Spleen (tissue), 11 donors: ENCODE results near the gene ATP13A5. TPM values are rescaled to one million over a fixed set of nuclear protein-coding genes. Genes with fewer than 3 reads are reported as not detected.

ENCODE experiments used
- DNase-seq: peaks from one replicate; pipeline ENCODE4 v3.0.0-alpha.2; 2020
- H3K27ac ChIP-seq, 8 donors: fragments of 200-600 bp; sonication (generic) in 7 of 8; 1 replicate in 4 of 8; 2 replicates in 4 of 8; pipeline versions ENCODE4 v1.5.0 to v1.8.0; 2016 to 2021; ENCODE audit warnings: inconsistent platforms in 4 of 8, mild to moderate bottlenecking in 4 of 8, moderate library complexity in 1 of 8
- H3K27me3 ChIP-seq, 7 donors: fragments of 200-600 bp; sonication (generic) in 6 of 7; replicated peaks in 1 of 7; 1 replicate in 4 of 7; 2 replicates in 3 of 7; pipeline versions ENCODE4 v1.5.0 to v1.8.0; 2016 to 2021; ENCODE audit warnings: inconsistent platforms in 3 of 7, mild to moderate bottlenecking in 1 of 7
- H3K36me3 ChIP-seq, 6 donors: fragments of 200-600 bp; sonication (generic) in 5 of 6; 1 replicate in 4 of 6; 2 replicates in 2 of 6; pipeline versions ENCODE4 v1.5.0 to v1.8.0; 2016 to 2021; ENCODE audit warnings: inconsistent platforms in 2 of 6
- H3K4me1 ChIP-seq, 6 donors: fragments of 200-600 bp; sonication (generic) in 5 of 6; 1 replicate in 3 of 6; 2 replicates in 3 of 6; pipeline versions ENCODE4 v1.5.0 to v1.8.0; 2016 to 2021; ENCODE audit warnings: inconsistent platforms in 3 of 6
- H3K4me3 ChIP-seq, 8 donors: fragments of 200-600 bp; sonication (generic) in 7 of 8; 1 replicate in 4 of 8; 2 replicates in 4 of 8; pipeline versions ENCODE4 v1.5.0 to v1.8.0; 2016 to 2021; ENCODE audit warnings: inconsistent platforms in 4 of 8, mild to moderate bottlenecking in 4 of 8, moderate library complexity in 2 of 8
- H3K9me3 ChIP-seq, 8 donors: fragments of 200-600 bp; sonication (generic) in 7 of 8; 1 replicate in 4 of 8; 2 replicates in 4 of 8; pipeline versions ENCODE4 v1.5.0 to v1.8.0; 2016 to 2021; ENCODE audit warnings: inconsistent platforms in 4 of 8
- POLR2A ChIP-seq, 3 donors: fragments of 450-650 bp; IDR thresholded peaks; one replicate each; pipeline ENCODE4 v1.5.1; 2017; ENCODE audit warnings: antibody characterized with exemption in 3 of 3, mild to moderate bottlenecking in 1 of 3
- POLR2AphosphoS5 ChIP-seq, 3 donors: sonication (generic); formaldehyde crosslinking; IDR thresholded peaks; one replicate each; pipeline ENCODE4 v1.5.1; 2017; ENCODE audit warnings: antibody characterized with exemption in 3 of 3
- WGBS, 5 donors: extraction: QIAGEN DNeasy Blood & Tissue Kit in 3 of 5; methylation state at CpG; one replicate each; pipeline versions ENCODE4 v1.1.5 to v1.1.7; 2013 to 2018; 5-methylcytosine and 5-hydroxymethylcytosine counted together
- intact Hi-C: fragments of 100-400 bp; cut with DNase I; formaldehyde crosslinking; loops from one replicate; pipeline ENCODE4 v1.15.0; 2023; ENCODE audit warnings: low total_unique reads
- polyA plus RNA-seq, 3 donors: library from polyadenylated mRNA; stranded (reverse); fragments of 200-250 nt; gene quantifications; one replicate each; pipeline ENCODE4 v1.2.1, GENCODE V29; 2013
- total RNA-seq, 7 donors: library from RNA; depleted of rRNA in 3 of 7; stranded (reverse); fragments of >200 nt in 3 of 7; fragmentation: NEBNext Ultra II Directional in 4 of 7; extraction: Animal tissue kit (Norgen Biotek cat#: 25700) in 4 of 7; gene quantifications; one replicate each; pipeline versions ENCODE4 v1.1.0 to v1.2.1, GENCODE V29; 2016 to 2021
- TF ChIP-seq, protein P1 (sequence below), 11 experiments: fragments of 200-600 bp in 7 of 11; fragments of 450-650 bp in 4 of 11; sonication (generic) in 4 of 11; IDR thresholded peaks in 8 of 11; conservative IDR thresholded peaks in 3 of 11; 1 replicate in 7 of 11; 2 replicates in 4 of 11; pipeline versions ENCODE4 v1.4.0 to v1.8.0; 2016 to 2021; ENCODE audit warnings: antibody characterized with exemption in 11 of 11, inconsistent platforms in 4 of 11, mild to moderate bottlenecking in 1 of 11
- donor health status: healthy with polysubstance abuse.
- donor health status: DM: no; HTN: no; CAD: no; lungs with moderate emphysema.
- donor health status: DM: no; HTN: no; CAD: no.
- donor health status: Bipolar disorder and iron deficiency.
- donor health status: healthy.
- donor health status: DM: no; HTN: no; CAD: no.
- donor health status: DM: yes; HTN: yes; CAD: no.

ATP13A5 gene
- total and polyA plus RNA-seq, 10 donors: 0.13 TPM; not detected in 9

DNA sequence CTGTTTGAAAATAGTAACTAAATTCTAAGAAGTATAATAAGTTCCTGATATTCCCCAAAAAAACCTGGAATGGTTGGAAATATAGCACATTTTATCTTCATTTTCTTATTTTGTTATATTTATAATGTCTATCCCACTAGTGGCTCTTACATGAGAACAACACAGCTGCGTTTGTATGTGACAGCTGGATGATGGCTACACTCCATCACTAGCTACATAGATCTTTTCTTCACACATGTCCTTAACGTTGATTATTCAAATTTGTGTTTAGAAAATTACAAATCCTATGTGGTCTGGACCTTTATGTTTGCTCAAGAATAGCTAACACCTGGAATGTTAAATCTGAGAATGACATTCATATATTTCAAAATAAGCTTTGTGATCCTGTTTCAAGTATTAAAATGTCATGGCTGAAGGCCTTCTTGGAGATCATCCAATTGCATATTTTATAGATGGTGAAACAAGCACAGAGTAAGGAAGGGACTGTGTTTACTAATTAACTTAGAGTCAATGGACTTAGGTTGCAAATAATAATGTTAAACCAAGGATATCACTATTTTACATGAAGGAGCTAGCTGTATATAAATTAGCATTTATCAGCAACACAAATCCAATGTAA is 60.8 kb downstream of the ATP13A5 start:
- Histone ChIP-seq H3K27me3 (no peaks in the 10 kb centered on the region), H3K9me3 (no peaks in the 10 kb centered on the region), H3K4me3 (no peak overlapping the region), H3K36me3 (no peaks in the 10 kb centered on the region), H3K27ac (no peak overlapping the region), H3K4me1 (no peaks in the 10 kb centered on the region)
- intact Hi-C loops: no loop called here
- 71 to 82% (median 80%) methylated on average over 2 of the region's 2 CpGs for WGBS, 5 donors
- TF ChIP-seq, protein P1, sequence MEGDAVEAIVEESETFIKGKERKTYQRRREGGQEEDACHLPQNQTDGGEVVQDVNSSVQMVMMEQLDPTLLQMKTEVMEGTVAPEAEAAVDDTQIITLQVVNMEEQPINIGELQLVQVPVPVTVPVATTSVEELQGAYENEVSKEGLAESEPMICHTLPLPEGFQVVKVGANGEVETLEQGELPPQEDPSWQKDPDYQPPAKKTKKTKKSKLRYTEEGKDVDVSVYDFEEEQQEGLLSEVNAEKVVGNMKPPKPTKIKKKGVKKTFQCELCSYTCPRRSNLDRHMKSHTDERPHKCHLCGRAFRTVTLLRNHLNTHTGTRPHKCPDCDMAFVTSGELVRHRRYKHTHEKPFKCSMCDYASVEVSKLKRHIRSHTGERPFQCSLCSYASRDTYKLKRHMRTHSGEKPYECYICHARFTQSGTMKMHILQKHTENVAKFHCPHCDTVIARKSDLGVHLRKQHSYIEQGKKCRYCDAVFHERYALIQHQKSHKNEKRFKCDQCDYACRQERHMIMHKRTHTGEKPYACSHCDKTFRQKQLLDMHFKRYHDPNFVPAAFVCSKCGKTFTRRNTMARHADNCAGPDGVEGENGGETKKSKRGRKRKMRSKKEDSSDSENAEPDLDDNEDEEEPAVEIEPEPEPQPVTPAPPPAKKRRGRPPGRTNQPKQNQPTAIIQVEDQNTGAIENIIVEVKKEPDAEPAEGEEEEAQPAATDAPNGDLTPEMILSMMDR (IDR thresholded peaks at IDR 0.05 in 8 of 11, conservative IDR thresholded peaks at IDR 0.05 in 3 of 11): no peak
- no peak for TF ChIP-seq POLR2A (IDR thresholded peaks at IDR 0.05)
- TF ChIP-seq POLR2AphosphoS5 (IDR thresholded peaks at IDR 0.05): no peak
- DNase-seq: no peak

DNA sequence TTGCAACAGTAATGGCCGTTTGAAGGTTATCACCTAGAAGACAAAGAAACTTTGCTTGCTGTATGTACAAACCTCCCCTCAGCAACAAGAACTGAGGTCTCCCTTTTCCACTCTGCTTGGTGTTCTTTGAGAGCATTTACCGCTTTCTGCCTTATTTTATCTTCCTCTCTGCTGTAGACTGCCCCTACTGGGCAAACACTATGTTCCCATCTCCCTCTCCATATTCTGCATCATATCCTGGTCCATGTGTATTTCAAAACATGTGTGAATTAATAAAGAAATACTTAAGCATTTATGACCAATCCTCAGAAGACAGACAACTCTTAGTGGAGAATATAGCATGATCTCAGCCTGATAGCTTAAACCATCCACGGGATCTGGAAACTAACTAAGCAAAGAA is 64.4 kb downstream of the ATP13A5 start:
- Histone ChIP-seq H3K36me3 (no peaks in the 10 kb centered on the region), H3K9me3 (no peaks in the 10 kb centered on the region), H3K27me3 (no peaks in the 10 kb centered on the region), H3K4me3 (no peak overlapping the region), H3K27ac (no peak overlapping the region), H3K4me1 (no peaks in the 10 kb centered on the region)
- intact Hi-C loops: no loop called here
- WGBS, 5 donors: 84 to 87% (median 86%) methylated on average over 3 of the region's 3 CpGs
- no peak for DNase-seq
- TF ChIP-seq POLR2A (IDR thresholded peaks at IDR 0.05) (no peak), POLR2AphosphoS5 (IDR thresholded peaks at IDR 0.05) (no peak)
- TF ChIP-seq, protein P1 (IDR thresholded peaks at IDR 0.05 in 8 of 11, conservative IDR thresholded peaks at IDR 0.05 in 3 of 11): no peak

DNA sequence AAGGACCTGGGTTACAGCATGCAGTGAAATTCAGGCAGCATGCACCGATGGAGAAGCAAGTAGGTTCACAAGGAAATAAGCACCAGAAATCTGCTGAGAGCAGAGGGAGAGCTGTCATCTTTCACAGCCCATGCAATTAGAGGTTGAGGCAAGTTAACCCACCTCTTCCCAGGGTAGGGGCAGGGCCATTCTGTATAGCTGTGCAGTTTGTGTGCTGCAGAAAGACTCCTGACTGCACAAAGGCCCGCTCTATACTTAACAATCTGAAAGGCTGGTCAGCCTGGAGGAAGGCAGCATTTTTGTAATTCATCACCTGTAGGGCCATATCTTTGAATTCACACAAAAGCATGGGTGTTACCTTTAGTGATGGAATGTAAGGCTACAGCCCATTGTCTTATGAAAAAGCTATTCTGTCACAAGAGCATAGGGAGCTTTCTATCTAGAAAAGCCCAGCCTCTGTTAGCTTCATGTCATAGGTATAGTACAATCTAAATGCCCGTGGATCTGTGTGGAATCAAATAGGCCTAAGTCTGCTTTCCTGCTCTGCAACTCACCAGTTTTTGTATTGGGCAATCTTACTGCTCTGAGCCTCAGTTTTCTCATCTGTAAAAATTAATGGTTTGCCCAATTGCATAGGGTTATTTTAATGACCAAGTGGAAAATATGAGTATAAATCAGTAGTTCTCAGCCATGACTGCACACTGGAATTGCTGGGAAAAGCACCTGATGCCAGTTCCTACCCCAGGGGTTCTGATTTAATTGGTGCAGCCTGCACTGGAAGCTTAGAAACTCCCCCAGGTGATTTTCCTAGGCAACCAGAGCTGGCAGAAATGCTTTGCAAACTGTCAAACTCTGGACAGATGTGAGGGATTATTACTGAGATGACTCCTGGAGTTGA is 65.2 kb downstream of the ATP13A5 start:
- Histone ChIP-seq H3K4me3 (no peak overlapping the region), H3K27me3 (no peaks in the 10 kb centered on the region), H3K9me3 (no peaks in the 10 kb centered on the region), H3K36me3 (no peaks in the 10 kb centered on the region), H3K27ac (no peak overlapping the region), H3K4me1 (no peaks in the 10 kb centered on the region)
- TF ChIP-seq, protein P1 (IDR thresholded peaks at IDR 0.05 in 8 of 11, conservative IDR thresholded peaks at IDR 0.05 in 3 of 11): no peak
- no peak for TF ChIP-seq POLR2A (IDR thresholded peaks at IDR 0.05)
- no peak for TF ChIP-seq POLR2AphosphoS5 (IDR thresholded peaks at IDR 0.05)
- no peak for DNase-seq
- intact Hi-C loops: no loop called here
- 68 to 86% (median 81%) methylated on average over 3 of the region's 3 CpGs for WGBS, 5 donors
